Activated naive CD4-positive, alpha-beta T cell treated with Interleukin-2 at 50 U/mL for 16 hours (primary cell): ENCODE measurements around the gene STX19.
"Not testable (repeated sequence)": the region's sequence is repeated elsewhere in the genome, so short reads cannot be mapped to it uniquely, and the experiment has no call there.

Experiments
- DNase-seq: peaks from one replicate; pipeline ENCODE4 v3.0.0-alpha.2; 2020

STX19 gene

DNA sequence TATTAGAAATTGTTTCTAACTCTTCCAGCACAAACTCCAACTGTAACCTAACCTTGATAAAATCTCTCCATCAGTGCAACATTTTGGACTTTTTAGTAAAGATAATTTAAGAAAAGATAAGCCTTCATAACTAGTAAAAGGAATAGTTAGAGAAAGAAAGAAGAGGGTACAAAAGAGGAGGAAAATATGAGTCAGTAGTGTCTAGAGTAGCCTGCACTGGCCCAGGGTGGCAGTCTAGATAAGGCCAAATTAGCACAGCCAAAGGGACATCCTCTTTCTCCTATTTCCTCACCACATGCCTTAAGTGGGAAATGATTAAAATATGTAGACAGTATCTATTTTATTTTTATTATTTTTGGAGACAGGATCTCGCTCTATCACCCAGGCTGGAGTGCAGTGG is 58.4 kb downstream of the STX19 start:
- no peak for DNase-seq

- no peak for DNase-seq
These were observed 59.0 kb downstream of the STX19 start for GRCh38 chr3:93969443-93969842.

- not testable (repeated sequence) for DNase-seq
These were observed 63.3 kb downstream of the STX19 start for GRCh38 chr3:93965106-93965505.
